NCI-H1694 treated with DMSO at 0.1 percent for 48 hours (cell line): Measurements from ENCODE around the gene TUBG2.
"Not testable (repeated sequence)": the region's sequence is repeated elsewhere in the genome, so short reads cannot be mapped to it uniquely, and the experiment has no call there.

Experiments
- DNase-seq: peaks from one replicate; lab custom pipeline; 2025; lab: John Stamatoyannopoulos, UW

TUBG2 gene

DNA sequence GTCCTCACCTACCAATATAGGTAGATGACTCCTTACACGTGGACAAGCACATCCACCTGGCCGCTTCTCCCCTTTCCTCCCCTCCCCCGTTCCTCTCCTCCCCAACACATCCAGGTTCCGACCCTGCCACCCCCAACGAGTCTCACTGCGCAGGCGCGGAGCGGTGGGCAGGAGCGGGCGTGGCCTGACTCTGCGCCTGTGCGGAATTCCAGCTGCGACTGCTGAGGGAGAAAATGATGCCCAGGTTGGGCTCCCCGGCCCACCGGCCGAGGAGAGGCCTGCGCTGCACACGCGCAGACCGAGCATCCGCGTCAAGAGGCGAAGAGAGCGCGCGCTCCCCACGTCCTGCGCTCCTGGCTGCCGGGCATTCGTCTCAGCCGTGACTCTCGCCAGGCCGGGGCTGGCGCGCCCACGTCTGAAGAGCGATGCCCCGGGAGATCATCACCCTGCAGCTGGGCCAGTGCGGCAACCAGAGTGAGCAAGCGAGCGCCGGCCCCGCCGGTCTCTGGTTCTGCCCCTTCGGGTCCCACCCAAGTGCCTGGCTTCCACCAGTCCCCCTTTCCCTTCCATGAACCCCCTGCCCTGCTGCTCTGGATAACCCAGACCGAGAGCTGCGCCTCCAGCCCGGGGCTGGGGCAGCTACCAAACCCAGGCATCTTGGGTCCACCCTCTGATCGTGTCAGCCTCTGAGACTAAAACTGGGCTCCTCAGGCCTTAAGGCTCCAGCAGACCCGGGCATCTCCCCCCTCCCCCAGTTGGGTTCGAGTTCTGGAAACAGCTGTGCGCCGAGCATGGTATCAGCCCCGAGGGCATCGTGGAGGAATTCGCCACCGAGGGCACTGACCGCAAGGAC, at the start of gene TUBG2:
TUBG2 (plus strand) TSS at position 206 of the 853 bp plus-strand sequence; CDS start at position 426, 220 bp downstream.
- peak; percentile 90 for DNase-seq

- DNase-seq: not testable (repeated sequence)
These were observed 49.0 kb upstream of the TUBG2 start for GRCh38 chr17:42609814-42610801.

- DNase-seq: no peak
These were observed 47.1 kb upstream of the TUBG2 start for GRCh38 chr17:42612013-42612412.

DNA sequence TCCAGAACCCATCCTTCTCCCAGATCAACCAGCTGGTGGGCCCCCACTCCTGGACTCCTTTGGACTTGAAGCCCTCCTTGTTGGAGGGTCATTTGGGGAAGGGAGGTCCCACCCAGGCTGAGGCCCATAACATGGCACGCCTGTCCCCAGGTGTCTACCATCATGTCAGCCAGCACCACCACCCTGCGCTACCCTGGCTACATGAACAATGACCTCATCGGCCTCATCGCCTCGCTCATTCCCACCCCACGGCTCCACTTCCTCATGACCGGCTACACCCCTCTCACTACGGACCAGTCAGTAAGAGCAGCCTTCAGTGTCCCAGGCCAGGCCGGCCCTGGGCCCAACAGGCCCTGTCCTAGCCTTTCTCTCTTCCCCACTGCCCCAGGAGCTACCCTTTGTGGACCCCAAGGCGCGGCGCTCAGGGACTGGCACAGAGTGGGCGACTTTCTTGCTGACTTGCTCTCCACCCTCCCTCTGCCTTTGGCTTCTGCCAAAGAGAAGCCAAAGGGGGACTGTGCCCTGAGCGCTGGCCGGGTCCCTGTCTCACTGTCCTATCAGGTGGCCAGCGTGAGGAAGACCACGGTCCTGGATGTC, 45.3 kb upstream of the TUBG2 start:
- DNase-seq: no peak

- no peak for DNase-seq
These were observed 41.1 kb upstream of the TUBG2 start for GRCh38 chr17:42617956-42618431.

GRCh38 chr17:42618442-42619150, 40.5 kb upstream of the TUBG2 start:
- DNase-seq: peak; percentile 7

DNA sequence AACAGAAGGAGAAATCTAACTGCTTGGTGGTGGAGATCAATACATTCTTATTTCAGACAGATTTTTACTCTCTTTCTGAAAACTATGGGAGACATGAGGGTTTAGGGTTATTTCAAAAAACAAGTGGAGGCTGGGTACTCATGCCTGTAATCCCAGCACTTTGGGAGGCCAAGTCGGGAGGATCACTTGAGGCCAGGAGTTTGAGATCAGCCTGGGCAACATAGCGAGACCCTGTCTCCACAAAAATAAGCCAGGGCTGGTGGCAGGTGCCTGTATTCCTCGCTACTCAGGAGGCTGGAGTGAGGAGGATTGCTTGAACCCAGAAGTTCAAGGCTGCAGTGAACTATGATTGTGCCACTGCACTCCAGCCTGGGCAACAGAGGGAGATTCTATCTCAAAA, 37.1 kb upstream of the TUBG2 start:
- DNase-seq: not testable (repeated sequence)

DNA sequence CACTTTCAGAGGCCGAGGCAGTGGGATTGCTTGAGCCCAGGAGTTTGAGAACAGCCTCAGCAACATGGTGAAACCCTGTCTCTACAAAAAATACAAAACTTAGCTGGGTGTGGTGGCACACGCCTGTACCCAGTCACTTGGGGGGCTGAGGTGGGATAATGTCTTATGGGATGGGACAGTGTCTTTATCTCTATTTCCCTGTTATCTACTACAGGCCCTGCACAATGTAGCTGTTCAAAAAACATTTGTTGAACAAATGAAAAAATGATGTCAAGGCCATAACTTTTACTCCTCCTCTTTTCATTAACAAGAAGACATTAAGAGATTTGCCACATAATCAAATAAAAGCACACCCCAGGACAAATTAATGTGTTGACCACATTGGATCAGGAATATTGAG, 35.8 kb upstream of the TUBG2 start:
- no peak for DNase-seq

- DNase-seq: no peak
These were observed 35.1 kb upstream of the TUBG2 start for GRCh38 chr17:42623732-42624596.

DNA sequence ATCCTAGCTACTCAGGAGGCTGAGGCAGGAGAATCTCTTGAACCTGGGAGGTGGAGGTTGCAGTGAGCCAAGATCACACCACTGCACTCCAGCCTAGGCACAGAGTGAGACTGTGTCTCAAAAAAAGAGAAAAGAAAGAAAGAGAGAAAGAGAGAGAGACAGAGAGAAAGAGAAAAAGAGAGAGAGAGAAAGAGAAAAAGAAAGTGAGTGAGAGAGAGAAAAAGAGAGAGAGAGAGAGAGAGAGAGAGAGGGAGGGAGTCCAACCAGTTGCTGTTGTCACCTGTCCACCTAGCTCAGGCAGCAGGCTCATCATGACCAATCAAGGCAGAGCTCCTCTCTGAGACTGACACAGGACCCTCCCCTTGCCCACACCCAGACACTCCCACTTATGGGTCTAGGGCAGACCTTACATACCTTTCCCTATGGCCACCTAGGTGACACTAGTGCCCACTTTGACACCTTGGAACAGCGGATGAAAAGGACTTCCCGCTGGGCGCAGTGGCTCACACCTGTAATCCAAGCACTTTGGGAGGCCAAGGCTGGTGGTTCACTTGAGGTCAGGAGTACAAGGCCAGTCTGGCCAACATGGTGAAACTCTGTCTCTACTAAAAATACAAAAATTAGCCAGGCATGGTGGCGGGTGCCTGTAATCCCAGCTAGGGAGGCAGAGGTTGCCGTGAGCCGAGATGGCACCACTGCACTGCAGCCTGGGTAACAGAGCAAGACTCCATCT, 31.9 kb upstream of the TUBG2 start:
- DNase-seq: not testable (repeated sequence)

- DNase-seq: no peak
These were observed 29.6 kb upstream of the TUBG2 start for GRCh38 chr17:42629411-42630009.

DNA sequence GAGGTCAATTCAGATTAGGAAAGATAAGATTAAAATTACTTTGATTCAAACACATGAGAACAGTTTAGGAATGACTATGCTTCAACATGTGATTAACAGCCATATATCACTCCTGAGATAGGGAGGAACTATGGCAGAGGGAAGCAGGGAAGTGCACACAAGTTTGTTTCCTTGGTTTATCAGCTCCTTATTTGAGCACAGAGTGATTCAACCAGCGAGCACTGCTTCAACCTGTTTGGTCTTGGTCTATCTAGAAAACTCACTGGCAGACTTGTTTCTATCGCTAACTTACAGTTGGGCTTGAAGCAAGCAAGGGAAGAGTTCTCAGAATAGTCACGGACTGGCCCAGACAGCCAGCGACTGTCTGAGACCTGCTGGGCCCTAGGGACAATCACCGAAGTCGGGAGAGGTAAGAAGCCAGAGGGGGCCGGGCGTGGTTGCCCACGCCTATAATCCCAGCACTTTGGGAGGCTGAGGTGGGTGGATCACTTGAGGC, 26.1 kb upstream of the TUBG2 start:
- DNase-seq: no peak

GRCh38 chr17:42639525-42640113, 19.5 kb upstream of the TUBG2 start:
- DNase-seq: no peak

GRCh38 chr17:42640121-42640520, 19.0 kb upstream of the TUBG2 start:
- no peak for DNase-seq

DNA sequence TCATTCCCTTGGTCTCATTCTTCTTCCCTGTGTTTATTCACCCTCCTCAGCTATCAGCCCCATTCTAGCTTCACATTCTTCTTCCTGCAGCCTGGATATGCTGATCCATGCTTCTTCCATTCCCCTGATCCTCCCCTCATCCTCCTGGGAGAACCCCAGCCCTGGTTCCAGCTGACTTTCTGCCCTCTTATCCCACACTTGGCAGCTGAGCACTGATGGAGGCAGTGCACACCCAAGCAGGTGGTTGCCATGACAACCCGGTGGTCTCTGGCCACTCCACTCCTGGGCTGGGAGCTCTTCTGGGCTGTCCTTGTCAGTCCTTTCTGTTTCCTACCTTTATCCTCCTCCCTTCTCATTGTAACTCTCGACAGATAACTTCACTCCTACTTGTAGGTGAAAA, 16.7 kb upstream of the TUBG2 start:
- no peak for DNase-seq

DNA sequence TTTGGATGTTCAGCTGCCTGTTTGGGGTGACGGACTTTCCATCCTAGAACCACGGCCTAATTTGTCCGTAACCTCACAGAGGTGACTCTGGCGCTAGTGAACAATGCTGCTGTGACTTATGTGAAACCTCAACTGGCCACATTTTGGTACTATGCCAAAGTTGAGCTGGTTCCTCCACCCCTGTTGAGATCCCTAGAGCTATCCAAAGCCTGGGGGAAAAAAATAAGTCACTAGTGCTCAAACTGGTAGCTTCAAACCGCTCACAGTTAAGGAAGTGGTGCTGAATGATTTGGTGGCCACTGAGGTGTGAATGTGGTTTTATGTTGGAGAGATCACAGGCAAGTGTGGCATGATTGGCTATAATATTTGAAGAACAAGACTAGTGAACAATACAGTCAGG, 11.3 kb upstream of the TUBG2 start:
- DNase-seq: no peak

GRCh38 chr17:42651392-42651791, 7.7 kb upstream of the TUBG2 start:
- no peak for DNase-seq

- DNase-seq: no peak
These were observed 5.6 kb upstream of the TUBG2 start for GRCh38 chr17:42653179-42654124.
